ENCODE data around the gene EML4.

- no peak for TF ChIP-seq CTCF (IDR thresholded peaks at IDR 0.05; ENCODE audit: insufficient read depth, low read depth, low read length)
- no peak for TF ChIP-seq EZH2 (IDR thresholded peaks at IDR 0.05; ENCODE audit: insufficient read depth, low read length)
These were observed 173.7 kb downstream of the EML4 start for GRCh38 chr2:42342795-42343241.

Measured in astrocyte (in vitro differentiated cells and primary cell).